Neural progenitor cell (in vitro differentiated cells): ENCODE data around the gene AOC2.

Experiments used
- CTCF ChIP-seq: fragments of 200-600 bp; sonication (generic); IDR thresholded peaks from 2 replicates; pipeline ENCODE4 v1.5.1; 2017; ENCODE audit warnings: antibody characterized with exemption, mild to moderate bottlenecking
- EZH2phosphoT487 ChIP-seq: fragments of 200-600 bp; sonication (generic); IDR thresholded peaks from 2 replicates; pipeline ENCODE4 v1.6.1; 2017; ENCODE audit warnings: antibody characterized with exemption

- TF ChIP-seq EZH2phosphoT487, result no peak
- TF ChIP-seq CTCF, result no peak
Observed at GRCh38 chr17:42871647-42872046, 27.3 kb downstream of the AOC2 start.
